A673 (cell line): Measurements from ENCODE around the gene RIPOR3. TPM values are rescaled to one million over a fixed set of nuclear protein-coding genes. Genes with fewer than 3 reads are reported as not detected.
A peak's percentile ranks its signal among the peaks of the same experiment; 100 is the strongest.

Experiments used
- BruUV-seq: library from RNA; stranded (reverse); fragments of 400-500 nt; replicated peaks from 2 replicates; lab custom pipeline; 2021; lab: Mats Ljungman, UMichigan
- CTCF ChIA-PET: fragments of 300-600 bp; sonication (Branson Sonifier 250); formaldehyde crosslinking; loops from one replicate; lab custom pipeline; 2022; ENCODE audit warnings: antibody characterized with exemption; lab: Charles Lee
- POLR2A ChIA-PET: fragments of 300-600 bp; sonication (Branson Sonifier 250); formaldehyde crosslinking; loops from one replicate; lab custom pipeline; 2022; ENCODE audit warnings: antibody characterized with exemption; ENCODE audit not compliant: low non-redundant PET; lab: Charles Lee
- DNase-seq: peaks from one replicate; pipeline ENCODE4 v3.0.0-alpha.2; 2015; ENCODE audit warnings: low spot score
- H3K27ac ChIP-seq: fragments of 200-600 bp; sonication (generic); 2 replicates; pipeline ENCODE4 v1.5.1; 2016; ENCODE audit warnings: mixed run types, low read depth, mild to moderate bottlenecking, mixed read lengths, antibody characterized with exemption, low read length; ENCODE audit not compliant: poor library complexity, severe bottlenecking
- H3K27me3 ChIP-seq: fragments of 200-600 bp; sonication (generic); replicated peaks from 2 replicates; pipeline ENCODE4 v1.6.1; 2017; ENCODE audit warnings: mixed run types, low read depth, mild to moderate bottlenecking, mixed read lengths, antibody characterized with exemption, low read length; ENCODE audit not compliant: insufficient read depth, poor library complexity
- H3K36me3 ChIP-seq: fragments of 200-600 bp; sonication (generic); 2 replicates; pipeline ENCODE4 v1.6.1; 2016; ENCODE audit warnings: mixed run types, mild to moderate bottlenecking, mixed read lengths, antibody characterized with exemption, low read length; ENCODE audit not compliant: insufficient read depth, poor library complexity, severe bottlenecking
- H3K4me1 ChIP-seq: fragments of 200-600 bp; sonication (generic); 2 replicates; pipeline ENCODE4 v1.6.1; 2017; ENCODE audit warnings: mixed run types, mild to moderate bottlenecking, mixed read lengths, antibody characterized with exemption, low read length; ENCODE audit not compliant: insufficient read depth, poor library complexity, severe bottlenecking
- H3K4me3 ChIP-seq: fragments of 200-600 bp; sonication (generic); 2 replicates; pipeline ENCODE4 v1.5.1; 2016; ENCODE audit warnings: low read depth, mixed run types, mild to moderate bottlenecking, mixed read lengths, low read length; ENCODE audit not compliant: poor library complexity, severe bottlenecking
- H3K9me3 ChIP-seq: fragments of 200-600 bp; sonication (generic); 2 replicates; pipeline ENCODE4 v1.6.1; 2016; ENCODE audit warnings: mixed run types, low read depth, mild to moderate bottlenecking, mixed read lengths, antibody characterized with exemption, low read length; ENCODE audit not compliant: poor library complexity, severe bottlenecking
- CTCF ChIP-seq: fragments of 300-800, 200-600 bp; sonication (generic); conservative IDR thresholded peaks from 2 replicates; pipeline ENCODE4 v1.5.1; 2017; ENCODE audit warnings: low read depth, mild to moderate bottlenecking, antibody characterized with exemption, low read length, moderate library complexity, mixed read lengths
- EZH2 ChIP-seq: fragments of 200-600 bp; sonication (generic); IDR thresholded peaks from 2 replicates; pipeline ENCODE4 v1.6.1; 2017; ENCODE audit warnings: borderline replicate concordance, low read depth, mild to moderate bottlenecking, mixed read lengths, antibody characterized with exemption, low read length; ENCODE audit not compliant: poor library complexity, severe bottlenecking
- intact Hi-C: fragments of 100-400 bp; cut with micrococcal nuclease; formaldehyde crosslinking; loops from one replicate; pipeline ENCODE4 v1.10.0; 2022; ENCODE audit not compliant: unreplicated experiment
- total RNA-seq: library from RNA; stranded (reverse); gene quantifications from 2 replicates; pipeline ENCODE4 v1.2.3, GENCODE V29; 2021

RIPOR3 gene
- total RNA-seq, 1 experiment from 2014 or later = 19.1 TPM

GRCh38 chr20:50727792-50728485 is 36.6 kb upstream of the RIPOR3 start:
- peaks cover 22% of the 10 kb centered on the region for H3K4me1 ChIP-seq
- CTCF ChIA-PET = interaction anchor here (0.6 kb wide), 1 partner anchor 549 kb away, joined by 3 read pairs; no protein-coding TSS in a partner anchor

GRCh38 chr20:50726955-50727791 is 35.8 kb upstream of the RIPOR3 start:
- peaks cover 22% of the 10 kb centered on the region for H3K4me1 ChIP-seq
- no peak overlapping the region for H3K4me3 ChIP-seq
- intact Hi-C loops = no loop called here
- CTCF ChIA-PET = no interaction called here
- H3K9me3 ChIP-seq = no peaks in the 10 kb centered on the region
- H3K27me3 ChIP-seq = no peaks in the 10 kb centered on the region
- TF ChIP-seq EZH2 = no peak
- no peak for TF ChIP-seq CTCF
- no peaks in the 10 kb centered on the region for H3K36me3 ChIP-seq
- H3K27ac ChIP-seq = no peak overlapping the region
- BruUV-seq = no TSS peak
- no peak for DNase-seq
- POLR2A ChIA-PET = no interaction called here

More at GRCh38 chr20:50727792-50728485, 36.6 kb upstream of the RIPOR3 start:
- no peaks in the 10 kb centered on the region for H3K36me3 ChIP-seq
- no peaks in the 10 kb centered on the region for H3K9me3 ChIP-seq
- DNase-seq = no peak
- intact Hi-C loops = no loop called here
- no peaks in the 10 kb centered on the region for H3K27me3 ChIP-seq
- no TSS peak for BruUV-seq
- TF ChIP-seq EZH2 = no peak
- TF ChIP-seq CTCF = no peak
- H3K4me3 ChIP-seq = no peak overlapping the region
- no peak overlapping the region for H3K27ac ChIP-seq
- POLR2A ChIA-PET = no interaction called here

GRCh38 chr20:50725724-50726005 is 34.3 kb upstream of the RIPOR3 start:
- no TSS peak for BruUV-seq
- H3K27ac ChIP-seq = peak overlapping the region; percentile 66
- H3K9me3 ChIP-seq = no peaks in the 10 kb centered on the region
- POLR2A ChIA-PET = no interaction called here
- DNase-seq = no peak
- CTCF ChIA-PET = no interaction called here
- no peaks in the 10 kb centered on the region for H3K36me3 ChIP-seq
- H3K4me3 ChIP-seq = no peak overlapping the region
- no peaks in the 10 kb centered on the region for H3K27me3 ChIP-seq
- H3K4me1 ChIP-seq = peaks cover 21% of the 10 kb centered on the region
- intact Hi-C loops = no loop called here
- no peak for TF ChIP-seq CTCF
- no peak for TF ChIP-seq EZH2
